PC-9 (cell line): ENCODE results near the gene KDM4F. TPM values are rescaled to one million over a fixed set of nuclear protein-coding genes. Genes with fewer than 3 reads are reported as not detected.

Experiments used
- BruUV-seq: library from RNA; stranded (reverse); fragments of 400-500 nt; replicated peaks from 2 replicates; lab custom pipeline; 2021; lab: Mats Ljungman, UMichigan
- CTCF ChIA-PET: fragments of 300-600 bp; sonication (Branson Sonifier 250); formaldehyde crosslinking; loops from one replicate; lab custom pipeline; 2022; ENCODE audit warnings: antibody characterized with exemption; lab: Charles Lee
- POLR2A ChIA-PET: fragments of 300-600 bp; sonication (Branson Sonifier 250); formaldehyde crosslinking; loops from one replicate; lab custom pipeline; 2022; ENCODE audit warnings: antibody characterized with exemption; ENCODE audit not compliant: unreplicated experiment; lab: Charles Lee
- DNase-seq, 2 experiments: peaks; one replicate each; pipeline versions ENCODE4 v3.0.0 to v3.0.0-alpha.2; 2015 to 2022; ENCODE audit warnings: mixed read lengths in 1 of 2
- H2AFZ ChIP-seq: fragments of 200-600 bp; sonication (generic); 2 replicates; pipeline ENCODE4 v1.8.1; 2017; ENCODE audit warnings: antibody characterized with exemption
- H3F3A ChIP-seq: fragments of 200-600 bp; sonication (generic); 2 replicates; pipeline ENCODE4 v1.8.1; 2017; ENCODE audit warnings: antibody characterized with exemption, mild to moderate bottlenecking, low read depth; ENCODE audit not compliant: insufficient read depth
- H3K27ac ChIP-seq: fragments of 200-600 bp; sonication (generic); 2 replicates; pipeline ENCODE4 v1.6.1; 2016; ENCODE audit warnings: mixed run types
- H3K27me3 ChIP-seq: fragments of 200-600 bp; sonication (generic); 2 replicates; pipeline ENCODE4 v1.6.1; 2016; ENCODE audit warnings: low read depth, mixed run types; ENCODE audit not compliant: insufficient read depth
- H3K36me3 ChIP-seq: fragments of 200-600 bp; sonication (generic); 2 replicates; pipeline ENCODE4 v1.6.1; 2016; ENCODE audit warnings: low read depth, mixed run types
- H3K4me1 ChIP-seq: fragments of 200-600 bp; sonication (generic); replicated peaks from 2 replicates; pipeline ENCODE4 v1.6.1; 2016; ENCODE audit warnings: mixed run types; ENCODE audit not compliant: insufficient read depth
- H3K4me2 ChIP-seq: fragments of 200-600 bp; sonication (generic); 2 replicates; pipeline ENCODE4 v1.6.1; 2017; ENCODE audit warnings: mixed run types
- H3K4me3 ChIP-seq: fragments of 200-600 bp; sonication (generic); 2 replicates; pipeline ENCODE4 v1.6.1; 2016; ENCODE audit warnings: mixed run types
- H3K79me2 ChIP-seq: fragments of 200-600 bp; sonication (generic); 2 replicates; pipeline ENCODE4 v1.6.1; 2017; ENCODE audit warnings: low read depth, mixed run types
- H3K9me2 ChIP-seq: fragments of 200-600 bp; sonication (generic); 2 replicates; pipeline ENCODE4 v1.8.1; 2017; ENCODE audit warnings: mild to moderate bottlenecking; ENCODE audit not compliant: insufficient read depth
- H3K9me3 ChIP-seq: fragments of 200-600 bp; sonication (generic); 2 replicates; pipeline ENCODE4 v1.8.1; 2016; ENCODE audit warnings: low read depth; ENCODE audit not compliant: insufficient read depth
- H4K20me1 ChIP-seq: fragments of 200-600 bp; sonication (generic); 2 replicates; pipeline ENCODE4 v1.8.1; 2017; ENCODE audit not compliant: insufficient read depth
- CTCF ChIP-seq: fragments of 200-600 bp; sonication (generic); conservative IDR thresholded peaks from 2 replicates; pipeline ENCODE4 v1.6.1; 2017; ENCODE audit warnings: mixed run types, antibody characterized with exemption, mild to moderate bottlenecking, moderate library complexity
- EZH2 ChIP-seq: fragments of 200-600 bp; sonication (generic); IDR thresholded peaks from 2 replicates; pipeline ENCODE4 v1.8.0; 2017; ENCODE audit warnings: antibody characterized with exemption, low read depth
- intact Hi-C: fragments of 100-400 bp; cut with micrococcal nuclease; formaldehyde crosslinking; loops from one replicate; pipeline ENCODE4 v1.10.0; 2022; ENCODE audit not compliant: unreplicated experiment
- total RNA-seq: library from RNA; stranded (reverse); gene quantifications from 2 replicates; pipeline ENCODE4 v1.2.3, GENCODE V29; 2021

KDM4F gene
- total RNA-seq, 1 experiment from 2014 or later, result not detected

DNA sequence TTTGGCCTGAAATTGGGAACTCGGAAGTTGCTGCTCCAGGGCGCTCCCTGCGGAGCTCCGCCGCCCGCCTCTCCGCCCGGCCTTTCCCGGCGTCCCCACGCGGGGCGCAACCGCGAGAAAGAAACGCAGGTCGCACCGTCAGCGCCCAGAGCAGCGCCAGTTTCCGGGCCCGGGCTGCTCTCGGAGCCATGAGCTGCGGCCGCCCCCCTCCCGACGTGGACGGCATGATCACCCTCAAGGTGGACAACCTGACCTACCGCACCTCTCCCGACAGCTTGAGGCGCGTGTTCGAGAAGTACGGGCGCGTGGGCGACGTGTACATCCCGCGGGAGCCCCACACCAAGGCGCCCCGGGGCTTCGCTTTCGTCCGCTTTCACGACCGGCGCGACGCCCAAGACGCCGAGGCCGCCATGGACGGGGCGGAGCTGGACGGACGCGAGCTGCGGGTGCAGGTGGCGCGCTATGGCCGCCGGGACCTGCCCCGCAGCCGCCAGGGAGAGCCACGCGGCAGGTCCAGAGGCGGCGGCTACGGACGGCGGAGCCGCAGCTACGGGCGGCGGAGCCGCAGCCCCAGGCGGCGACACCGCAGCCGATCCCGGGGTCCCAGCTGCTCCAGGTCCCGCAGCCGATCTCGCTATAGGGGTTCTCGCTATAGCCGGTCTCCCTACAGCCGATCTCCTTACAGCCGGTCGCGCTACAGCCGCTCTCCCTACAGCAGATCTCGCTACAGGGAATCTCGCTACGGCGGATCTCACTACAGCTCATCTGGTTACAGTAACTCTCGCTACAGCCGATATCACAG, 18.0 kb downstream of the KDM4F start:
- ChIA-PET CTCF (interaction anchor here (0.6 to 1.7 kb wide), 6 partner anchors 54 to 1357 kb away, joined by 3 to 9 read pairs (median 4); no protein-coding TSS in a partner anchor), POLR2A (interaction anchor here (0.6 to 2.1 kb wide), 5 partner anchors 83 to 1258 kb away, joined by 3 to 6 read pairs (median 4); partner anchors contain the start of genes CWC15 and KDM4D)
- H3K4me3 ChIP-seq, result peak overlapping the region; percentile 89
- TF ChIP-seq EZH2 (no peak), CTCF (peak; percentile 53)
- peak; percentile 68 to 72 for DNase-seq
- H4K20me1 ChIP-seq, result 0 out of 2 replicates have a peak, but pooled peaks cover 6% of the 10 kb centered on the region
- peaks cover 35% of the 10 kb centered on the region for H3K79me2 ChIP-seq
- H3K4me1 ChIP-seq, result peaks cover 20% of the 10 kb centered on the region
- peaks cover 15% of the 10 kb centered on the region for H3F3A ChIP-seq
- no peaks in the 10 kb centered on the region for H3K9me3 ChIP-seq
- H3K27ac ChIP-seq, result peak overlapping the region; percentile 85
- peaks cover 12% of the 10 kb centered on the region for H3K36me3 ChIP-seq
- peak overlapping the region; percentile 87 for H3K4me2 ChIP-seq
- BruUV-seq, result TSS peak; percentile 86
- intact Hi-C loops, result loop anchor here (1.0 to 10.0 kb wide), 7 partner anchors 40 to 1360 kb away; partner anchors contain the start of genes CWC15 and KDM4D
- H3K27me3 ChIP-seq, result no peaks in the 10 kb centered on the region
- H3K9me2 ChIP-seq, result no peaks in the 10 kb centered on the region
- peak overlapping the region; percentile 95 for H2AFZ ChIP-seq

- no peaks in the 10 kb centered on the region for H3K9me3 ChIP-seq
- ChIA-PET POLR2A (interaction anchor here (0.6 to 2.1 kb wide), 3 partner anchors 95 to 1247 kb away, joined by 4 to 6 read pairs (median 6); partner anchors contain the start of genes CWC15 and KDM4D), CTCF (interaction anchor here (1.0 to 1.7 kb wide), 2 partner anchors 54 to 83 kb away, joined by 7 to 9 read pairs; no protein-coding TSS in a partner anchor)
- peak overlapping the region; percentile 89 for H3K4me3 ChIP-seq
- H3K36me3 ChIP-seq, result peaks cover 12% of the 10 kb centered on the region
- peak overlapping the region; percentile 95 for H2AFZ ChIP-seq
- peaks cover 15% of the 10 kb centered on the region for H3F3A ChIP-seq
- H3K4me2 ChIP-seq, result peak overlapping the region; percentile 87
- DNase-seq, result no peak
- H3K9me2 ChIP-seq, result no peaks in the 10 kb centered on the region
- TSS peak; percentile 64 for BruUV-seq
- no peak for TF ChIP-seq CTCF
- TF ChIP-seq EZH2, result no peak
- intact Hi-C loops, result loop anchor here (1.0 to 10.0 kb wide), 9 partner anchors 23 to 1359 kb away; partner anchors contain the start of genes CWC15 and KDM4D
- peaks cover 35% of the 10 kb centered on the region for H3K79me2 ChIP-seq
- 0 out of 2 replicates have a peak, but pooled peaks cover 6% of the 10 kb centered on the region for H4K20me1 ChIP-seq
- peak overlapping the region; percentile 85 for H3K27ac ChIP-seq
- H3K4me1 ChIP-seq, result peaks cover 25% of the 10 kb centered on the region
- no peaks in the 10 kb centered on the region for H3K27me3 ChIP-seq
Measured at GRCh38 chr11:95067841-95068219, 18.6 kb downstream of the KDM4F start.

DNA sequence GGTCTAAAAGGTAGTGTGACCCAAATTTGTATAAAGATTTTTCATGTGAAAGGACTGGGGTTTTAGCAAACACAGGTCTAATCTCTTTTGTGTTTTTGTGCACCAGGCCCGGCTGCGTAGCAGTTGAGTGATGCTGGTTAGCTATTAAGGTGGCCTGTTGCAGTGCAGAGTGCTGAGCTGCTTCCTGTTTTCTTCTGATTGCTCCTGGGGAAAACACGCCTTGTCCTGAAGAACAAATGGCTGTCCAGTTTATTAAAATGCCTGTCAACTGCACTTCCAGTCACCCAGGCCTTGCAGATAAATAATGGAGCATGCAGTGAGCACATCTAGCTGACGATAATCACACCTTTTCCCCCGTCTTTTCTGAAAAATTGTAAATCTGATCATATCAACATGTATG, 19.3 kb downstream of the KDM4F start:
- peaks cover 15% of the 10 kb centered on the region for H3F3A ChIP-seq
- peak overlapping the region; percentile 89 for H3K4me3 ChIP-seq
- BruUV-seq, result no TSS peak
- H2AFZ ChIP-seq, result peak overlapping the region; percentile 95
- TF ChIP-seq CTCF, result no peak
- no peak for TF ChIP-seq EZH2
- H3K27me3 ChIP-seq, result no peaks in the 10 kb centered on the region
- DNase-seq, result peak; percentile 64 to 97
- no peaks in the 10 kb centered on the region for H3K9me2 ChIP-seq
- H3K9me3 ChIP-seq, result no peaks in the 10 kb centered on the region
- peak overlapping the region; percentile 85 for H3K27ac ChIP-seq
- H3K36me3 ChIP-seq, result peaks cover 12% of the 10 kb centered on the region
- CTCF ChIA-PET, result interaction anchor here (0.6 to 1.7 kb wide), 6 partner anchors 21 to 84 kb away, joined by 3 to 9 read pairs (median 4); partner anchors contain the start of gene ENDOD1
- H3K4me1 ChIP-seq, result peaks cover 32% of the 10 kb centered on the region
- peak overlapping the region; percentile 87 for H3K4me2 ChIP-seq
- peaks cover 35% of the 10 kb centered on the region for H3K79me2 ChIP-seq
- H4K20me1 ChIP-seq, result 0 out of 2 replicates have a peak, but pooled peaks cover 6% of the 10 kb centered on the region
- POLR2A ChIA-PET, result interaction anchor here (0.6 to 2.1 kb wide), 4 partner anchors 95 to 1246 kb away, joined by 3 to 8 read pairs (median 5); partner anchors contain the start of genes CWC15 and KDM4D
- intact Hi-C loops, result loop anchor here (1.0 to 10.0 kb wide), 8 partner anchors 22 to 1359 kb away; partner anchors contain the start of genes CWC15 and KDM4D
